LoVo (cell line): Measurements from ENCODE around the gene ADISSP.
A peak's percentile ranks its signal among the peaks of the same experiment; 100 is the strongest.

Experiments used
- DNase-seq: peaks from one replicate; pipeline ENCODE4 v3.0.0-alpha.2; 2016; ENCODE audit warnings: low spot score

The ADISSP gene

DNA sequence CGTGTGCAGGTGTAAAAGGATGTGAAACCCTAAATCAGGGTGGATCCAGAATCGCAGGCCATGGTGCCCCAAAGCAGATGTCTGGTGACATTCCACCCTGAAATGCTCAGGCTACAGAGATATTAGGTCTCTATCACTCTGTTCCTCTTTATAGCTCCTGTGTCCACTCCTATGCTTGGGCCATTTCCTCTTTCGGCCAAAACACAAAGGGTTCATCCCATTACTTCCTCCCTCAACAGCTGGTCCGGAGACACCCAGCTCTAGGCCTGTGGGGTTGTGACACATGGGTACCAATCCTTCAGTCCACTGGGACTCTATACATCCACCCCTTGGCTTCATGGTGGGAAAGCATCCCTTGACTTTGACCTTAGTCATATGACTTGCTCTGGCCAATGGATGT lies 53.5 kb downstream of the ADISSP start:
- DNase-seq = no peak

DNA sequence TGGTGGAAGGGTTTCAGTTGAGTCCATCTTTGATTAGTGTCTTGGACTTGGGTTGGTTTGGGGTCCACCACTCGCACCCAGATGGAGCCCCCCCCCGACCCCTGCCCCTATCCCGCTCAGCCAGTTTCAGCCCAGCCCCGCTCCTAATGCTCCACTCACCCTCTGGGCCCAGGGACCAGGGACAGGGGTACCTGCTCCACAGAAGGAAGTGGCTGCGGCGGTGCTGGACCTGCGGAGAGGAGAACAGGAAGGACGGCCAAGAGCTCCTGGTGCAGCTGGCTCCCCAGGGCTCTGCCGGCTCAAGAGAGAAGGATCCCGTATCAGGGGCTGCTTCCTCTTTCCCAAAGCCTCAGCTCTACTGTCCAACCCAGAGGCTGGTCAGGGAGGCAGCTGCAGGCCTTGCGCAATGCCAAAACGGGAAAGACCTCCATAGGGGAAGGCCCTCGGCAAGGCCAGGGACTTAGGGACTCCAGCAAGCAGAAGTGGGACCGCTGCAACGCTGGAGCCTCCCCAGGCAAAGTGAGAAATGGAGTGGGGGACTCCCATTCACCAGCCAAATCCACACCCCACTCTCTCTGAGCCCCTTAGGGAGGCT lies 55.2 kb downstream of the ADISSP start, which contains the start of gene SIGLEC1:
TSS of gene SIGLEC1 (minus strand) at position 322 of the 595 bp plus-strand sequence. CDS start 5,472 bp downstream, outside the sequence.
- DNase-seq = no peak

DNA sequence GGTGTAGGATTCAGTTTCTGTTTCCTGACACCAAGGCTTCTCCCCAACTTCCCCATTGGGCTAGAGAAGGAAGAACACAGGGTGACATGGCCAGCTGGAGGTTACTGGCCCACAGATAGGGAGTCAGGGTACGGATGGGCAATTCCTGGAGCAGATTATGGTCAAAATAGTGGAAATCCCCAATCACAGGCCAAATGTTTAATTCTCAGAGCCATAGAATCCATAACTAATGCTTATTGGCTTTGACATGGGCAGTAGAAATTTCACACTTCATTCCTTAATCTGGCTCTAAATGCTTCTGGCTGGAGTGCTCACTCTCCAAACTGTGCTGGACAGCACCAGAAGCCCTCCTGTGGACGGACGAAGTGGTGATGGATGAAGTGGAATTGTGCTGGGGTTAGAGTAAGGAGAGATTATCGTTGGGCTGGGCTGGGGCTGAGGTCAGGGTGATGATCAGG lies 56.0 kb downstream of the ADISSP start:
- no peak for DNase-seq

DNA sequence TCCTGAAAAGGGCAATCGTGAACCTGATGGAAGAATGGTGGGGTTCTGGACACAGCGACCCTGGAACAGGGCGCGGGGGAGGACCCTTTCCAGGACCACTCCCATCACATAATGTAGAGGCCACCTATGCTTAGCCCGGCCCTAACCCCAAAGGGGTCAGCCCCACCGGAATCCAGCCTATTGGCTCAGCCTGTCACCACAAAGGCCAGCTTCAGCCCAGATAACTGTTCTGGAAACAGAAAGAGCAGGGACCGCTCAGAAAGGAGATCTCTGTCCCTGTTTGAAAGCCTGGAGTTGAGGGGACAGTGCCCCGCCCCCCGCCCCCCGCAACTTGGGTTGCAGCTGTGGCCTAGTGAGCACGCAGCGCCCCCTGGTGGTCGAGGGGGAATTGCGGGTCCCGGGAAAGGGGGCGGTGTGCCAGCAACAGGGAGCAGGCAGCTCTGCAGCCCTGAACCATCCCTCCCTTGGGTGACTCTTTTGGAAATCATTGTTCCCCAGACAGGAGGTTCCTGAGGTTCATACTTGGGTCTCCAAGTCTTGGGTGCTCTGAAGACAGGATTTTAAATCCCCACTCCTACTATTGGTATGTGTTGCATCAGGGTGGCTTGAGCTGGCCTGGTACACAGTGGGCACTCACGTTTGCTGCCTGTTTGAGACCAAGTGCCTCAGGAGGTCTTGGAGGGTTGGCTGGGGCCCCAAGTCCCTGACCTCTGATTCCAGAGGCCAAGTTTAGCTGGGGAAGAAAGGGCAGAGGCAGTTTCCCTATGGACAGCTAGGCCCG lies 56.7 kb downstream of the ADISSP start:
- DNase-seq = peak; percentile 42

DNA sequence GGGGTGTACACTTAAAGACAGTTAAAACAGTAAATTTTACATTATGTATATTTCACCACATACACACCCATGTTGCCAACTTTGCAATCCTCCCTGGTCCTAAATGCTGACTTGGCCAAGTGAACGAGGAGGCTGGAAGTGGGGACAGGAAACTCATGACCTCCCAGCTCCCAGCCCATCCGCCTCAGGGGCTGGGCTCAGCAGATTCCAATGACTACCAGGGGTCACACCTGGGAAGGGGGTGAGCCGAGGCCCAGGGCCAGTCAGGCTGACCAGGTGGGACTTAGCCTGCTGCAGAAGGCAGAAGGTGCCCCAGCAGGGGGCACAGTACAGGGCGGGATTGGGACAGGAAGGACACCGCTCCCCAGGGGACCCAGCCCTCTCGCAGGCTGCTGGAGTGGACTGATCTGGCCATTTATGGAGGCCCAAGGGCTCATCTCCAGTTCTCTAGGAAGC lies 57.5 kb downstream of the ADISSP start:
- DNase-seq = no peak

DNA sequence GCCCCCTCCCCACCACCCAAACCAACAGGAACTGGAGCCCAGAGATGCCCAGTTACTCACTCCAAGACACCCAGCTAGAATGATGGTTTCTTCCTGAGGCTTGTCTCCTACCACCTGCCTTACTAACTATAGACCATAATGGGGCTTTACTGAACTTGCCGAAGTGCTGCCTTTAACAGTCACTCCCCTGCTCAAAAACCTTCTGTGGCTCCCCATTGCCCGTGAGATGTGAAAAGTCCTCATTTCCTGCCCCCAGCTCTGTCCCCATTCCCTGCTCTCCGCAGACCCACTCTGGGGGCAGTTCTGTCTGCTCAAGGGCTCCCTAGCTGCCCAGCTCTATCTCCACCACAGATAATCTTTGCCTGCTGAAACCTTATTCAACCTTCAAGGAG lies 60.0 kb downstream of the ADISSP start:
- no peak for DNase-seq

DNA sequence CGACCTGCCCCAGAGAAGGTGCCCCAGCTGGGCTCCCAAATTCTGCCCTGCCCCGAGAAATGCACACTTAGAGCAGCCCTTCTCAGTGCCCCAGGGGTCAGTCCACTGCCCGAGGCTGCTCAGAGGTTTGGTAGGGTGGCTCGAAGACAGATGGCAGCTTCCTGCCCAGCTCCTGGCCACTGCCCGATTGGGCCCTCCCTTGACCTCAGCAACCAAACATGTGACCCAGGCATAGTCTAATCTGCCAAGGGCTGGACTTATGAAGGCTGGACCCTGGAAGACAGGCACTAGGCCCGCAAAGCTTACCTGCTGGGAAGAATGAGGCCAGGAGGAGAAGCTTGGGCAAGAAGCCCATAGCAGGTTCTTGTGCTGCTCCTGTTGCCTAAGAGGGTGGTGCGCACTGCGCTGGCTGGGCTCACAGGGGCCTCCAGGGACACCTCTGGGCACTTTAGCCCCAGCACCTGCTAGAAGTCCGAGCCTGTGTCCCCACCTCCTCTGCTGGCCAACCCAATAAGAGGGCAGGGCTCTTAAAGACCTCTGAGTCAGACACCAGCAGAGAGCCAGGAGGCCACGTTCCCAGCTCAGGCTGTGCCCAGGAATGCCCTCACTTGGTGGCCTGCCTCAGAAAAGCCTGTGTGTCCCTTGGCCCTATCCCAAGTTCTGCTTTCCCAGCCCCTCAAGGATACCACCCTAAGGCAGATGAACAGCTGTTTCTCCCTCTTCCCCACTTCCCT lies 60.6 kb downstream of the ADISSP start:
- peak; percentile 32 for DNase-seq

DNA sequence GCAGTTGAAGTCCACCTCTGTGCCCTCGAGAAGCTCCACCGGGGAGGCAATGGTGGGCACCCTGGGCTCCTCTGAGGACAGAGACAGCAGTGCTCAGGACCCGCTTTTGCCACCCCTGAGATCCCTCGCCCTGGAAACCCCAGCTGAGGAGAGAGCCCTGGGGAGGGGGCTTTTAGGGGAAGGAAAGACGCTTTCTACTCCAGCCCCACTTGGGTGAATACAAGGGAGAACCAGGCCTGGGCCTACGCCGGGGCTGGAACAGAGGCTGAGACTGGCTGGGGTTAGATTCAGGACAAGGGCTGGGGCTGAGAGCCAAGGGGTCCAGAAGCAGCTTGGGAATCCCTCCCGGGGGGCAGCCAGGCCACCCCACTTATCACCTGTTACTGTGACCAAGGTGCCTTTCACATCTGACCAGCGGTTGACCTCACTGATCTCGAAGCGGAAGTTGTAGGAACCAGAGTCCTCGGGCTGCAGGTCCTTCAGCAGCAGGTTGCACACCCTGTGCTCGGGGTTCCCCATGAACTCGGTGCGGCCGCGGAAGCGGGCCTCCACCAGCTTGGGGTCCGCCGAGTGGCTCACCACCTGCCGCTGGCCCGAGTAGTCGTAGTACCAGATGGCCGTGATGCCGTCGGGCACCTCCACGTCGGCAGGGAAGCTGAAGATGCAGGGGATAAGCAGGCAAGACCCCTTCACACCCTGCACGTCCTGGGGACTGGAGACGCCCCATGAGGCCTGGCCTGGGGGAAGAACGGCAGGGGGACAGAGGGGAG lies 61.4 kb downstream of the ADISSP start:
- DNase-seq = no peak

DNA sequence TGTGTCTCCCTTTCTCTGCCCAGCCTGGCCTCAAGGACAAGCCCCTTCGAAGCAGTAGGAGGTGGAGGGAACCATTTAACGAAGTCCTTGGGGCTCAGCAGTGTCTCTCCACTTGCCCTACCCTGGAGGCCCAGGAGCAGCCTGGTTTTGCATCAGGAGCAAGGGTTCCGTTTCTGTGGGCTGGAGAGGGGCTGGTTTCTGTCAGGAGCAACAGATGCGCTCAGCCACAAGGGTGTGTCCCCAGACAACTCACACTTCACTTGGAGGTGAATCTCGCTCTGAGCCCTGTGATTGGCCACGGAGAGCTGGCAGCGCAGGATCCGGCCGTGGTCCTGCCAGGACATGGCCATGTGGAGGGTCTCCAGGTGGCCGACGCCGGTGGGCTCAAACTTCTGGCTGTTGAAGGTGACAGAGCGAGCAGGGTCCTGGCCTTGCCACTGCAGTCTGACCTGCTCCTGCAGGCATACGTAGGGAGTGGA lies 62.0 kb downstream of the ADISSP start:
- DNase-seq = no peak

DNA sequence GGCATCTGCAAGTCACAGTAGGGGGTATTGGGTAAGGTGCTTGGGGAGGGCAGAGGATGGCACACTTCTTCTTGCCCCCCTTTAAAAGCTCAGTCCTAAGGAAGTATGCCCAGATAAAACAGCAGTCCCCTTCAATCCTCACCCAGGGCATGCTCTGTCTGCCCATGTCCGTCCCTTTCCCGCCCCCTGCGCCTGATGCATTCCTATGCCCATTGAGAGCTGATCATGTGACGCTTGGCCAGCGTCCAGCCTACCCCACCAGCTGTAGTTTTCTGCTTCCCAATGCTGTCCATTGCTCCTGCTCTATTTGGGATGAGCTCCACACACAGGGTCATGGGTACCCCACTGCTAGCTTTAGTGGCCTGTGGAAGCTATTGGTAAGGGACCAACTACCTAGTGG lies 63.5 kb downstream of the ADISSP start:
- DNase-seq = no peak
